M059J (cell line): ENCODE results near the gene DARS1. TPM values are rescaled to one million over a fixed set of nuclear protein-coding genes. Genes with fewer than 3 reads are reported as not detected.
"Not testable (repeated sequence)": the region's sequence is repeated elsewhere in the genome, so short reads cannot be mapped to it uniquely, and the experiment has no call there.

Experiments
- DNase-seq: peaks from one replicate; pipeline ENCODE4 v3.0.0-alpha.2; 2012; ENCODE audit warnings: low read depth
- total RNA-seq: library from RNA; depleted of rRNA; stranded (reverse); fragments of >200 nt; shearing (Covaris generic); gene quantifications from 2 replicates; pipeline ENCODE4 v1.2.3, GENCODE V29; 2014

The DARS1 gene
- total RNA-seq, 1 experiment from 2014 or later: 143 TPM

DNA sequence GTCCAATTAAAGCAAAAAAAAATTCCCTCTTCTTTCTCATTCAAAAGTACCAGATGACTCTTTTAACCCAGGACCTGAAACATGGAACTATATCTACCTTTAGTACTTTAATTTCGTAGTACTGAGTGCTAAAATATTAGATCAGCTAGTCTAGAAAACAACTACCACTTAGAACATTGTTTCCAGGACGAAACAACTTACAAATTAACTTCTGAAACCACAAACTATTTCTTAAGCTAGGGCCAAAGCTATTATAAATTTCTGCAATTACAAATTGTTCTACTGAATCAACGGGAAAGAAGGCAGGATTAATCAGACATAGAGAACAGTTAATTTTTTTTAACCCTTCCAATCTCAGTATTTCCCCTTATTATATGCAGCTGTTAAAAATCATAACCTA is 39.9 kb downstream of the DARS1 start:
- DNase-seq: no peak

DNA sequence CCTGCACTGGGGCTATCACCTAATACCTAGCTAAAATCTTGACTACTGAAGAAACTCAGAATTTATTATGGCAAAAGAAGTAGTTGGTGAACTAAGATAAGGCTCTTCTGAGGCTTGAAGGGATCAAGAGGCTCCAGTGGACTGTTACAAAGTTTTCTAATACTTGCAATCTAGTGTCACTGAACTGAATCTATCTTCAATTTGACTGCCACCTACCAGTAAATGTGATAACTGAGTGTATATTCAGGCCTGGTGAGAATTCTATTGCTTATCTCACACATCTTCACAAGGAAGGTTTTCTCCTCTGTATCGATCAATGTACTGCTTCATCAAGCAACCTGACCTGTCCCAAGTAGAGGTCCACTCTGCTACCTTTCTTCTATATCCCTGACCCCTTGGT is 40.8 kb downstream of the DARS1 start:
- no peak for DNase-seq

DNA sequence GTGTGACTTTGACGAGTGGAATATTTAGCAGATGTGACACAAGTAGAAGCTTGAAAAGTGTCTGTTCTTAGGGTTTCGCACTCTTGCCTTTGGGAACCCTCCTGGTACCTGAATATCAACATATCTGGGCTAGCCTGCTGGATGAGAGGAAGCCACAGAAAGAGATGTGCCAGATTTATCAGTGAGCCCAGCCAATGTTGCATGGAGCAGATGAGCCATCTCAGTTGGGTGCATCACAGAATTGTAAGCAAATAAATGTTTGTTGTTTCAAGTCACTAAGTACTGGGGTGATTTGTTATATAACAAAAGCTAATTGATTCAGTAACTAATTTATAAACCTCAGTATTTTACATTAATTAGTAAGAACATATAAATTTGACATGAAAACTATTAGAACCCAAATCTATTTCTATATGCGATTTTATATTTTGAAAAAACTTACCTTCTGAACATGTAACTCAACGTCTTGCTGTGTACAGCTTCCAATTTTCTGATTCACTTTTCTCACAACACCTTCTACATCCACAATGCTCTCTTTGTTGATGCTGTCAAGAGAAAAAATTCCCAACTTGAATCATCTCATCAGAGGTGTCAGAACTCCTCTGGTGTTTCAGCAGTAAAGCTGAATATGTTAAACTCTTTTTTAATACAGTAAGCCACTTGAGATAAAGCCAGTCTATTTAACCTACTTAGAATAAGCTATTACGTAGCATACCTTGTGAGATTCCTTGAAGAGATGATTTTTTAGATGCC is 42.3 kb downstream of the DARS1 start:
- DNase-seq: no peak

- no peak for DNase-seq
Observed at GRCh38 chr2:135936524-135936923, 48.9 kb downstream of the DARS1 start.

- DNase-seq: no peak
Observed at GRCh38 chr2:135935914-135936313, 49.5 kb downstream of the DARS1 start.

DNA sequence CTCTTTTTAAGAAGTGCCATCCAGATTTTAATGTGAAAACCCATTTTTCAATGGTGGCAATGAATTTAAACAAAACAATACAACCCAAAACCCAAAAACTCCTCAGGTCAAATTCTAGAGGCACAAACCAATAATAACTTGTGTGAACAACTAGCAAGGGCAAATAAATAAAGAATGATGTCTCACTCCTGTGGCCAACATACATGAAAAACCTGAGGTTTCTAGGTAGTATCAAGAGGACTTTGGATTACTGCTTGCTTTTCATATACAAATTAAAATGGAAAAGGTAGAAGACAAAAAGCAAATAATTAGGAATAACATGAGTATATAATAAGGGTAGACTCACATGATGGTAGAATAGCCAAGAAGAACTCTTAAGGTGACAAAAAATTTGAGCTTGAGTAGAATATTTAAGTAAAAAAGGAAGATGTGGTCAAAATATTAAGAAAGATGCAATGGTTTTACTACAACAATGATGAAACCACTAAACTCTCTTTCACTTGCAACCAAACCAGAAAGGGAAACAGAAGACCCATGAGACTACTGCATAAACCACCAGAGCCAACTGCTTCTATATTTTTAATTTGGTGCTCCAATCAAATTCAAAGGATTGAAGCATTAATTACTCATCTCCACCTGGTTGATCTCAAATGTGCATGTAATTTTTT is 53.5 kb downstream of the DARS1 start:
- DNase-seq: no peak

GRCh38 chr2:135926605-135927004 is 58.8 kb downstream of the DARS1 start:
- DNase-seq: no peak

- DNase-seq: no peak
Observed at GRCh38 chr2:135925571-135925970, 59.9 kb downstream of the DARS1 start.

GRCh38 chr2:135916207-135916606 is 69.2 kb downstream of the DARS1 start:
- DNase-seq: peak; percentile 39

DNA sequence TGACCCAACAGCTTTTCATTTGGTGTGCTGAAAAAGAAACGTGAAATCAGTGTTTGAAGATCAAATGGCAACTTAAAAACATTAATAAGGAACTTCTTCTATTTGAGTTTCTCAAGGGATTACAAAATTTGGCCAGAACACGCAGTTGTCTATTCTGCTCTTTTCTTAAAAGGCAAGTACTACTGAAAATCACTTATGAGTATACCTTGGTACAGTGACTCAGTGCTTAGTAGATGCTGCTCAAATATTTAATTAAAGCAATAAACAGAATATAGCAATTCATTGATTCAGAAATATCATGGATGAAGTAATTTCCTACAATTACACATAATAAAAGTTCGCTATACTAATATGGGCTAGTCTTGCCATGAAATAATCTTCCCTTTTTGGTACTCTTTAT is 70.9 kb downstream of the DARS1 start:
- DNase-seq: no peak

DNA sequence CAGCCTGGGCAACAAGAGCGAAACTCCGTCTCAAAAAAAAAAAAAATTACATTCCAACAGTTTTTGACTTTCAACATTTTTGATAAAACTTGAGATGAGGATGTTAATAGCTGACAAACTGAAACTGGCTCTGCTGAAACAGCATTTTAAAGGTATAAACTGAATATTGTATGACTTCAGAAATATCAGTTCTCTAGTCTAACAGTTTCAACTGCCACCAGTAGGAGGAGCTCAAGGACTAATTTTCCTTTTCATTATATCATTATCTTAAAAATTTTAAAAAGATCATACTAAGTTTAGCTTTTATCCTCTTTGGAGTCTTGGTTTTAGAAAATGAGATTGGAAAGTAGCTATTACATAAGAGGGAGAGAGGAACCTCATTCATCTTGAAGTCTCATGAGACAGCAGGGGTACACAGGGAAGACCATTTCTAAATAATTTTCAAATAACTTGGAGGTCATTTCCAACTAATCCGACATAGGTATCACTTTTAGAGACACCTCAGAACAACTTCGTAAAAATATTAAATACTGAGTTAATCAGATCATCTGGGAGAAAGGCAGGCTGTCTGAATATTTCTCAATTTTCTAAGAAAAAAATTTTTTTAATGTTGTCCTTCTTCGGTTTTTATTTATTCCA is 71.6 kb downstream of the DARS1 start:
- peak; percentile 47 for DNase-seq

DNA sequence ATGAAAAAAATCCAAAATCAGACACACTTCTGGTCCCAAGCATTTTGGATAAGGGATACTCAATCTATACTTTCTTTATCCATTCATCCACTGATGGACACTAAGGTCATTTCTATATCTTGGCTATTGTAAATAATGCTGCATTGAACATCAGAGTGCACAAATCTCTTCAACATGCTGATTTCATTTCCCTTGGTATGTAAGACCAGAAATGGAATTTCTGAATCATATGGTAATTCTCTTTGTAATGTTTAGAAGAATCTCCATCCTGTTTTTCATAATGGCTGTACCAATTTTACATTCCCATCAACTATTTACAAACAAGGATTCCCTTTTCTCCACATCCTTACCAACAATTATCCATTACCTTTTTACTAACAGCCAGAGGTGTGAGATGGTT is 75.5 kb downstream of the DARS1 start:
- no peak for DNase-seq

DNA sequence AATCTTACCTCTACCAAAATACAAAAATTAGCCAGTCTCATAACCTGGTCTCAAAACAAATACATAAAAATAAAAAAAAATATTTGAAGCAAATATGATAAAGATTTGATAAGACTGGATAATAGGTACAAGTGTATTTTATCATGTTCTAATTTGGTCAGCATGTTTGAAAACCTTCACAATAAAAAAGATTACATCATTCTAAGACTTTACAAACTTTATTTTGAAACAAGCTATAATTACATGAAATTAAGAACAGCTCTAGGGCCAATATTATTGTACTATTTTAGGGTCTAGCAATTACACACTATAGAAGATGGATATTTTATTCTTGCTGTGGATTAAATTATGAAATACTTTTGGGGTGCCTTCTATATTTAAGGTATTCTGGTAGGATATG is 79.7 kb downstream of the DARS1 start:
- no peak for DNase-seq

DNA sequence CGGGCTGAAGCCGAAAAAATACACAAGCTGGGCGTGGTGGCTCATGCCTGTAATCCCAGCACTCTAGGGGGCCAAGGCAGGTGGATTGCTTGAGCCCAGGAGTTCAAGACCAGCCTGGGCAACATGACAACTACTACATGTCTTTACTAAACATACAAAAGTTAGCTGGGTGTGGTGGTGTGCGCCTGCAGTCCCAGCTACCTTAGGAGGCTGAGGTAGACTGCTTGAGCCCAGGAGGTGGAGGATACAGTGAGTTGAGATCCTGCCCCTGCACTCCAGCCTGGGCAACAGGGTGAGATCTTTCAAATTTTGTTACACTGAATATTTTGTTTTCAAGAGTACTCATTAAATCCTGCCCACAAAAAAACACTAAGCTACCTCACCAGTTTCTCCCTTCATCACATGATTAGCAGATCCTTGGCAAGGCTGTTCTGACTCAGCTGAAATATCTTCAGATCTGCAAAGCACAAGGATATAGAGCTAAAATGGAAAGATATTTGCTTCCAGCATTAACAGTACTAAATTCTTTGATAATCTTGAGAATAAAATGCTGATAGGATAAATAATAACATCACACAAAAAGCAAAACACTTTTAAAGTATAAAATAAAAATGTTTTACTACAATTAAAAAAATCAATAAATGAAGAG is 81.0 kb downstream of the DARS1 start:
- peak; percentile 39 for DNase-seq

GRCh38 chr2:135903650-135904049 is 81.8 kb downstream of the DARS1 start:
- no peak for DNase-seq

DNA sequence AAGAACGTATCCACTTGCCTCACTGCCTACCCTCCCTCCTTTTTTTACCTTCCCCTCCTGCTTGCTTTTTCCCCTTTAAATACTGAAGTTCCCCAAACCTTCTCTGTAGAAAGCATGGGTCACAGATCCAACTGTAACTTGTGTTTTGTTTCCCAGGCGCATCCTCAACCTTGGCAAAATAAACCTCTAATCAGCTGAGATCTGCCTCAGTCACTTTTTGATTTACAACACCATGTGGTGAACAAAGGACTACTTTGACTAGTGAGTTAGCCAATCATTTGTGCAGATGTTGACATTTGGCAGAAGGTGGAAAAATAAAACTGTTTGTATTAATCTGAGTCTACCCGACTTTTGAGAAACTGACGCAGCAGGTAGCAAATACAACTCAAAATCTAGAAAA is 85.9 kb downstream of the DARS1 start:
- DNase-seq: no peak

GRCh38 chr2:135898234-135898786 is 87.1 kb downstream of the DARS1 start:
- DNase-seq: no peak

GRCh38 chr2:135894930-135895329 is 90.5 kb downstream of the DARS1 start:
- no peak for DNase-seq

DNA sequence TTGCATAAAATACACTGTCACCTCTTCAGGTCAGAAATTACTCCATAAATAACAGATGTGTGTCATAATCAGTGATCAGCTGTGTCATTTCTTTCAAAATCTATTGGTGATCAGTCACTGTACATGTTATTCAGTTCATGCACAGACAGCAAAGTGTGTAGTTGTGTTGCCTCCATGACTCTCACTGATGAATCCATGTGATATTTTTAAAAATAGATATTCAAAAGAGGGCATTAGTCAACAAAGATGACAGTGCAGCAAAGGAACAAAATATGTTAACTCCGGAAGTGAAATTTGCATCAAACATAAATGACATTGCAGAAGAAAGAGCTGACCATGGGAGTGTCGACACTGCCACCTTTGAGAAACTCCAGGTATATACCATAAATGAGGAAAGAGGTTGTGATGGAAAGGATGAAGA is 92.0 kb downstream of the DARS1 start:
- no peak for DNase-seq

DNA sequence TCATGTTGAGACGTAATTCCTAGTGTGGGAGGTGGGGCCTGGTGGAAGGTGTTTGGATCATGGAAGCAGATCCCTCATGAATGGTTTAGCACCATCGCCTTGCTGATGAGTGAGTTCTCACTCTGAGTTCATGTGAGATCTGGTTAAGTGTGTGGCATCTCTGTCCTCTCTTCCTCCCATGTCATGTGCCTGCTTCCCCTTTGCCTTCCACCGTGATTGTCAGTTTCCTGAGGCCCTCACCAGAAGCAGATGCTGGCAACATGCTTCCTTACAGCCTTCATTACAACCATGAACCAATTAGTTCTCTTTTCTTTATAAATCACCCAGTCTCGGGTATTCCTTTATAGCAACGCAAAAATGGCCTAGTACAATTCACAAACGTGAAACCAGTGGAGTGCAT is 94.6 kb downstream of the DARS1 start:
- DNase-seq: no peak

DNA sequence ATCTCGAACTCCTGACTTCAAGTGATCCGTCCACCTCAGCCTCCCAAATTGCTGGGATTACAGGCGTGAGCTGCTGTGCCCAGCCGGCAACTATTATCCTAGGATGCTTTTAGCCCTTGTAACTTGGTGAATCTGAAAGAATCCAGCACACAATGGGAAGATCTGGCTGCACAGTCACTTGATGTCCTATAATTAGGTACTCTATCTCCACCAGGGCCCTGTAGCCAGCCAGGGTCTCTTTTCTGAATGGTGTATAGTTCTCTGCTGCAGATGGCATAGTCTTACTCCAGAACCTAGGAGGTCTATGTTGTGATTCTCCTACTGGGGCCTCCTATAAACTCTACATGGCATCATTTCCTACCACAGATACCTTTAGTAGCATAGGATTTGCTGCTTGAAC is 95.3 kb downstream of the DARS1 start:
- DNase-seq: no peak

DNA sequence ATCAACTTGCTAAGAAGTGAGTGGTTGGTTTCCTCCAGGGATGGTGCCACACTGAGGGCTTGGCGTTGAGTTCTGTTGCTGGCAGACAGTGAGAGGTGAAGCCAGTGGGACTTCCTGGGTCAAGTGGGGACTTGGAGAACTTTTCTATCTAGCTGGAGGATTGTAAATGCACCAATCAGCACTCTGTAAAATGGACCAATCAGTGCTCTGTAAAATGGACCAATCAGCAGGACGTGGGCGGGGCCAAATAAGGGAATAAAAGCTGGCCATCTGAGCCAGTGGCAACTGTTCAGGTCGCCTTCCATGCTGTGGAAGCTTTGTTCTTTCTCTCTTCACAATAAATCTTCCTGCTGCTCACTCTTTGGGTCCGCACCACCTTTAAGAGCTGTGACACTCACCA is 96.8 kb downstream of the DARS1 start:
- DNase-seq: not testable (repeated sequence)
